T-helper 1 cell treated with Interleukin-12 subunit alpha and Interleukin-12 subunit beta and Interleukin-4 antibody, amounts not matched to agents 30 μg/mL and 1 μg/mL, for 36 hours (primary cell): ENCODE results near the gene HOXA13.

ENCODE experiments used
- H3K27ac Mint-ChIP-seq: one replicate; pipeline ENCODE4 v1.8.0; 2021; ENCODE audit warnings: mild to moderate bottlenecking, mixed read lengths
- H3K27me3 Mint-ChIP-seq: one replicate; pipeline ENCODE4 v1.8.0; 2021; ENCODE audit warnings: low read depth, mixed read lengths
- H3K36me3 Mint-ChIP-seq: one replicate; pipeline ENCODE4 v1.8.0; 2021; ENCODE audit warnings: low read depth, mixed read lengths
- H3K4me1 Mint-ChIP-seq: one replicate; pipeline ENCODE4 v1.8.0; 2021; ENCODE audit warnings: low read depth, mixed read lengths
- H3K4me3 Mint-ChIP-seq: one replicate; pipeline ENCODE4 v1.8.0; 2021; ENCODE audit warnings: mild to moderate bottlenecking, moderate library complexity, mixed read lengths
- H3K9me3 Mint-ChIP-seq: one replicate; pipeline ENCODE4 v1.8.0; 2021; ENCODE audit warnings: mixed read lengths

Gene HOXA13

GRCh38 chr7:27161214-27161720 is 38.6 kb downstream of the HOXA13 start:
- peaks cover 90% of the 10 kb centered on the region for H3K27me3 Mint-ChIP-seq
- H3K4me1 Mint-ChIP-seq, result peaks cover 5% of the 10 kb centered on the region
- H3K4me3 Mint-ChIP-seq, result peak overlapping the region; percentile 54
- no peaks in the 10 kb centered on the region for H3K9me3 Mint-ChIP-seq
- H3K27ac Mint-ChIP-seq, result no peak overlapping the region
- peaks cover 3% of the 10 kb centered on the region for H3K36me3 Mint-ChIP-seq

GRCh38 chr7:27160546-27161213 is 39.2 kb downstream of the HOXA13 start:
- Mint-ChIP-seq H3K4me1 (peaks cover 5% of the 10 kb centered on the region), H3K4me3 (peak overlapping the region; percentile 54), H3K27ac (no peak overlapping the region)

GRCh38 chr7:27160145-27160545 is 39.7 kb downstream of the HOXA13 start:
- peaks cover 89% of the 10 kb centered on the region for H3K27me3 Mint-ChIP-seq
- peaks cover 7% of the 10 kb centered on the region for H3K4me1 Mint-ChIP-seq
- H3K36me3 Mint-ChIP-seq, result peaks cover 5% of the 10 kb centered on the region
- no peaks in the 10 kb centered on the region for H3K9me3 Mint-ChIP-seq
- no peak overlapping the region for H3K27ac Mint-ChIP-seq
- H3K4me3 Mint-ChIP-seq, result peak overlapping the region; percentile 34

More at GRCh38 chr7:27160546-27161213, 39.2 kb downstream of the HOXA13 start:
- H3K36me3 Mint-ChIP-seq, result peaks cover 3% of the 10 kb centered on the region
- peaks cover 88% of the 10 kb centered on the region for H3K27me3 Mint-ChIP-seq
- H3K9me3 Mint-ChIP-seq, result no peaks in the 10 kb centered on the region

- H3K4me3 Mint-ChIP-seq, result no peak overlapping the region
- H3K27me3 Mint-ChIP-seq, result peaks cover 92% of the 10 kb centered on the region
- peaks cover 10% of the 10 kb centered on the region for H3K4me1 Mint-ChIP-seq
- H3K36me3 Mint-ChIP-seq, result peaks cover 5% of the 10 kb centered on the region
- H3K27ac Mint-ChIP-seq, result no peak overlapping the region
- no peaks in the 10 kb centered on the region for H3K9me3 Mint-ChIP-seq
These were observed 40.4 kb downstream of the HOXA13 start for GRCh38 chr7:27159266-27160144.

GRCh38 chr7:27158436-27159265 is 41.2 kb downstream of the HOXA13 start:
- H3K4me1 Mint-ChIP-seq, result peaks cover 11% of the 10 kb centered on the region
- peak overlapping the region; percentile 73 for H3K27ac Mint-ChIP-seq
- peaks cover 5% of the 10 kb centered on the region for H3K36me3 Mint-ChIP-seq

GRCh38 chr7:27157702-27158431 is 42.0 kb downstream of the HOXA13 start:
- peaks cover 5% of the 10 kb centered on the region for H3K36me3 Mint-ChIP-seq
- H3K4me1 Mint-ChIP-seq, result peaks cover 12% of the 10 kb centered on the region
- peak overlapping the region; percentile 7 for H3K4me3 Mint-ChIP-seq
- no peaks in the 10 kb centered on the region for H3K9me3 Mint-ChIP-seq
- peaks cover 92% of the 10 kb centered on the region for H3K27me3 Mint-ChIP-seq
- H3K27ac Mint-ChIP-seq, result peak overlapping the region; percentile 73

More at GRCh38 chr7:27158436-27159265, 41.2 kb downstream of the HOXA13 start:
- no peaks in the 10 kb centered on the region for H3K9me3 Mint-ChIP-seq
- peak overlapping the region; percentile 7 for H3K4me3 Mint-ChIP-seq
- H3K27me3 Mint-ChIP-seq, result peaks cover 92% of the 10 kb centered on the region

- no peaks in the 10 kb centered on the region for H3K9me3 Mint-ChIP-seq
- H3K27me3 Mint-ChIP-seq, result peaks cover 90% of the 10 kb centered on the region
- H3K4me3 Mint-ChIP-seq, result peak overlapping the region; percentile 7
- peaks cover 5% of the 10 kb centered on the region for H3K36me3 Mint-ChIP-seq
- H3K4me1 Mint-ChIP-seq, result peaks cover 12% of the 10 kb centered on the region
- peak overlapping the region; percentile 73 for H3K27ac Mint-ChIP-seq
These were observed 42.8 kb downstream of the HOXA13 start for GRCh38 chr7:27156916-27157701.

- Mint-ChIP-seq H3K9me3 (no peaks in the 10 kb centered on the region), H3K4me3 (peak within 1 kb of the TSS; percentile 46), H3K27me3 (peaks cover 92% of the 10 kb centered on the region), H3K4me1 (peaks cover 16% of the 10 kb centered on the region), H3K27ac (peak within 1 kb of the TSS; percentile 82), H3K36me3 (peaks cover 5% of the 10 kb centered on the region)
These were observed 43.4 kb downstream of the HOXA13 start, which contains the start of gene HOXA7 for GRCh38 chr7:27156508-27156898. Gene HOXA7 (minus strand): TSS chr7:27156675. CDS start chr7:27156545, 130 bp downstream.

- no peak overlapping the region for H3K4me3 Mint-ChIP-seq
- peaks cover 19% of the 10 kb centered on the region for H3K4me1 Mint-ChIP-seq
- no peaks in the 10 kb centered on the region for H3K9me3 Mint-ChIP-seq
- H3K27me3 Mint-ChIP-seq, result peaks cover 94% of the 10 kb centered on the region
- H3K36me3 Mint-ChIP-seq, result peaks cover 5% of the 10 kb centered on the region
- peak overlapping the region; percentile 82 for H3K27ac Mint-ChIP-seq
These were observed 43.9 kb downstream of the HOXA13 start for GRCh38 chr7:27155816-27156507.

GRCh38 chr7:27154901-27155815 is 44.7 kb downstream of the HOXA13 start:
- peak overlapping the region; percentile 82 for H3K27ac Mint-ChIP-seq
- H3K4me1 Mint-ChIP-seq, result peaks cover 20% of the 10 kb centered on the region
- peaks cover 5% of the 10 kb centered on the region for H3K36me3 Mint-ChIP-seq
- H3K9me3 Mint-ChIP-seq, result no peaks in the 10 kb centered on the region
- peaks cover 97% of the 10 kb centered on the region for H3K27me3 Mint-ChIP-seq
- peak overlapping the region; percentile 46 for H3K4me3 Mint-ChIP-seq

GRCh38 chr7:27154369-27154768 is 45.5 kb downstream of the HOXA13 start:
- H3K36me3 Mint-ChIP-seq, result peaks cover 5% of the 10 kb centered on the region
- H3K4me3 Mint-ChIP-seq, result no peak overlapping the region
- H3K27me3 Mint-ChIP-seq, result peaks cover 96% of the 10 kb centered on the region
- peaks cover 18% of the 10 kb centered on the region for H3K4me1 Mint-ChIP-seq
- H3K9me3 Mint-ChIP-seq, result no peaks in the 10 kb centered on the region
- peak overlapping the region; percentile 62 for H3K27ac Mint-ChIP-seq

- H3K36me3 Mint-ChIP-seq, result peaks cover 5% of the 10 kb centered on the region
- H3K4me1 Mint-ChIP-seq, result peaks cover 18% of the 10 kb centered on the region
- no peaks in the 10 kb centered on the region for H3K9me3 Mint-ChIP-seq
- H3K27ac Mint-ChIP-seq, result peak overlapping the region; percentile 44
- peaks cover 95% of the 10 kb centered on the region for H3K27me3 Mint-ChIP-seq
- H3K4me3 Mint-ChIP-seq, result no peak overlapping the region
These were observed 46.4 kb downstream of the HOXA13 start for GRCh38 chr7:27153526-27153925.
